K562 (cell line): ENCODE results near the gene NAA80. TPM values are rescaled to one million over a fixed set of nuclear protein-coding genes. Genes with fewer than 3 reads are reported as not detected.

ENCODE experiments used
- ATF1 ChIP-seq, 2 experiments: fragments of 450-650 bp in 1 of 2; IDR thresholded peaks; 2 replicates each; pipeline ENCODE4 v1.6.1; 2016; ENCODE audit warnings: missing compliant biosample characterization in 1 of 2, missing genetic modification characterization in 1 of 2
- CAMTA2 ChIP-seq: fragments of 250-450 bp; sonication (Bioruptor Pico); conservative IDR thresholded peaks from 2 replicates; pipeline ENCODE4 v1.5.1; 2022
- CBX3 ChIP-seq, 2 experiments: IDR thresholded peaks; 1 replicate in 1 of 2; 2 replicates in 1 of 2; pipeline ENCODE4 v1.6.1; 2012; ENCODE audit warnings: inconsistent platforms in 2 of 2, low read length in 2 of 2, borderline replicate concordance in 1 of 2, control low read depth in 1 of 2
- DACH1 ChIP-seq: fragments of 450-650 bp; IDR thresholded peaks from 2 replicates; pipeline ENCODE4 v1.6.1; 2018; ENCODE audit not compliant: partially characterized antibody
- ELF2 ChIP-seq: fragments of 250-450 bp; sonication (Bioruptor Pico); IDR thresholded peaks from 2 replicates; pipeline ENCODE4 v1.5.0; 2021; ENCODE audit warnings: mild to moderate bottlenecking
- JUND ChIP-seq, 2 experiments: IDR thresholded peaks; 2 replicates in 1 of 2; 3 replicates in 1 of 2; pipeline ENCODE4 v1.6.1; 2011; ENCODE audit warnings: borderline replicate concordance in 2 of 2, low read depth in 2 of 2, low read length in 2 of 2, improper control_type of control experiment in 1 of 2, missing biosample characterization in 1 of 2, missing genetic modification characterization in 1 of 2, missing genetic modification reagents in 1 of 2
- KDM4B ChIP-seq, 2 experiments: fragments of 450-650 bp in 1 of 2; sonication (generic) in 1 of 2; IDR thresholded peaks; 2 replicates each; pipeline ENCODE4 v1.6.1; 2016 to 2017; ENCODE audit warnings: borderline replicate concordance in 2 of 2, antibody characterized with exemption in 1 of 2, low read depth in 1 of 2, mild to moderate bottlenecking in 1 of 2
- KDM5B ChIP-seq: fragments of 200-600 bp; sonication (generic); IDR thresholded peaks from 2 replicates; pipeline ENCODE4 v1.6.1; 2012; ENCODE audit warnings: low read depth, mild to moderate bottlenecking, moderate library complexity, low read length, control low read depth, inconsistent platforms; ENCODE audit not compliant: insufficient replicate concordance
- NFE2L1 ChIP-seq: fragments of 450-650 bp; IDR thresholded peaks from 2 replicates; pipeline ENCODE4 v1.6.1; 2016; ENCODE audit warnings: missing genetic modification characterization, low read depth, mild to moderate bottlenecking, missing compliant biosample characterization, moderate library complexity, borderline replicate concordance
- NFYB ChIP-seq: IDR thresholded peaks from 2 replicates; pipeline ENCODE4 v1.6.1; 2011; ENCODE audit warnings: mild to moderate bottlenecking, moderate library complexity; ENCODE audit not compliant: insufficient read length; ENCODE audit errors: extremely low read depth
- SIN3A ChIP-seq, 2 experiments: fragments of 150-350 bp in 1 of 2; IDR thresholded peaks; 2 replicates each; pipeline ENCODE4 v1.6.1; 2011 to 2016; ENCODE audit warnings: borderline replicate concordance in 2 of 2, low read depth in 2 of 2, low read length in 2 of 2, mild to moderate bottlenecking in 2 of 2, moderate library complexity in 2 of 2; ENCODE audit not compliant: control insufficient read depth in 1 of 2
- SP2 ChIP-seq: IDR thresholded peaks from 2 replicates; pipeline ENCODE4 v1.6.1; 2011; ENCODE audit warnings: mild to moderate bottlenecking, low read depth, low read length, moderate library complexity; ENCODE audit not compliant: poor library complexity, severe bottlenecking; ENCODE audit errors: extremely low read depth
- TAF1 ChIP-seq: IDR thresholded peaks from 2 replicates; pipeline ENCODE4 v1.6.1; 2011; ENCODE audit warnings: mild to moderate bottlenecking, low read length, moderate library complexity; ENCODE audit not compliant: insufficient read depth, control insufficient read depth, severe bottlenecking; ENCODE audit errors: extremely low read depth
- TARDBP ChIP-seq: fragments of 450-650 bp; IDR thresholded peaks from 2 replicates; pipeline ENCODE4 v1.6.1; 2016
- TBP ChIP-seq: optimal IDR thresholded peaks from 2 replicates; pipeline ENCODE3; 2011; ENCODE audit warnings: low read depth, low read length, improper control_type of control experiment
- XRCC5 ChIP-seq: fragments of 200-400 bp; formaldehyde crosslinking; IDR thresholded peaks from 2 replicates; pipeline ENCODE4 v1.6.1; 2017; ENCODE audit warnings: low read depth, mild to moderate bottlenecking, low read length
- ZFP1 ChIP-seq: fragments of 450-650 bp; formaldehyde crosslinking; IDR thresholded peaks from 2 replicates; pipeline ENCODE4 v1.4.0; 2020; ENCODE audit warnings: mild to moderate bottlenecking, mixed read lengths
- ZNF134 ChIP-seq: fragments of 250-450 bp; sonication (Bioruptor Pico); conservative IDR thresholded peaks from 2 replicates; pipeline ENCODE4 v1.4.0; 2020
- ZNF140 ChIP-seq: fragments of 250-450 bp; sonication (Bioruptor Pico); IDR thresholded peaks from 2 replicates; pipeline ENCODE4 v1.8.0; 2021; ENCODE audit warnings: moderate library complexity, mild to moderate bottlenecking, inconsistent platforms
- ZNF165 ChIP-seq: fragments of 250-450 bp; sonication (Bioruptor Pico); IDR thresholded peaks from 2 replicates; pipeline ENCODE4 v1.4.0; 2020; ENCODE audit warnings: borderline replicate concordance
- ZNF561 ChIP-seq: fragments of 450-650 bp; formaldehyde crosslinking; conservative IDR thresholded peaks from 2 replicates; pipeline ENCODE4 v1.4.0; 2020; ENCODE audit warnings: mild to moderate bottlenecking, moderate library complexity
- ZNF589 ChIP-seq: fragments of 200-800 bp; sonication (Bioruptor generic); IDR thresholded peaks from 2 replicates; pipeline ENCODE4 v1.6.1; 2016; ENCODE audit warnings: low read depth, missing genetic modification characterization, missing compliant biosample characterization
- polyA plus RNA-seq, 8 experiments: library from polyadenylated mRNA; depleted of rRNA in 4 of 8; stranded (reverse) in 5 of 8; unstranded in 3 of 8; fragments of >200 nt; fragmentation: Nextera tagmentation in 2 of 8; fragmentation: Illumina TruSeq in 1 of 8; extraction: Ambion mirVana in 2 of 8; extraction: Trizol in 1 of 8; gene quantifications; 2 replicates each; pipeline versions ENCODE4 v1.2.1 to v1.2.3, GENCODE V29; 2011 to 2014; ENCODE audit warnings: inconsistent platforms in 1 of 8, missing spikeins in 1 of 8
- total RNA-seq, 7 experiments: library from RNA; depleted of rRNA in 6 of 7; stranded (reverse); fragments of >200 nt in 6 of 7; fragmentation: Illumina TruSeq in 2 of 7; extraction: Trizol in 2 of 7; gene quantifications; 2 replicates each; pipeline versions ENCODE4 v1.2.1 to v1.2.3, GENCODE V29; 2011 to 2021; ENCODE audit warnings: low replicate concordance in 1 of 7
- TF ChIP-seq, protein P1 (sequence below): sonication (generic); formaldehyde crosslinking; IDR thresholded peaks from 2 replicates; pipeline ENCODE4 v1.8.1; 2023; ENCODE audit warnings: mild to moderate bottlenecking, missing genetic modification reagents
- TF ChIP-seq, protein P2 (sequence below): fragments of 250-450 bp; sonication (Bioruptor Pico); IDR thresholded peaks from 2 replicates; pipeline ENCODE4 v1.4.0; 2020; ENCODE audit warnings: mild to moderate bottlenecking, moderate library complexity, borderline replicate concordance

NAA80 gene
- total and polyA plus RNA-seq, 9 of the 15 experiments (the other 6 are each of a cell fraction or from before 2014, with no cell fraction given), result 0.82 to 24.0 (median 8.6) TPM

DNA sequence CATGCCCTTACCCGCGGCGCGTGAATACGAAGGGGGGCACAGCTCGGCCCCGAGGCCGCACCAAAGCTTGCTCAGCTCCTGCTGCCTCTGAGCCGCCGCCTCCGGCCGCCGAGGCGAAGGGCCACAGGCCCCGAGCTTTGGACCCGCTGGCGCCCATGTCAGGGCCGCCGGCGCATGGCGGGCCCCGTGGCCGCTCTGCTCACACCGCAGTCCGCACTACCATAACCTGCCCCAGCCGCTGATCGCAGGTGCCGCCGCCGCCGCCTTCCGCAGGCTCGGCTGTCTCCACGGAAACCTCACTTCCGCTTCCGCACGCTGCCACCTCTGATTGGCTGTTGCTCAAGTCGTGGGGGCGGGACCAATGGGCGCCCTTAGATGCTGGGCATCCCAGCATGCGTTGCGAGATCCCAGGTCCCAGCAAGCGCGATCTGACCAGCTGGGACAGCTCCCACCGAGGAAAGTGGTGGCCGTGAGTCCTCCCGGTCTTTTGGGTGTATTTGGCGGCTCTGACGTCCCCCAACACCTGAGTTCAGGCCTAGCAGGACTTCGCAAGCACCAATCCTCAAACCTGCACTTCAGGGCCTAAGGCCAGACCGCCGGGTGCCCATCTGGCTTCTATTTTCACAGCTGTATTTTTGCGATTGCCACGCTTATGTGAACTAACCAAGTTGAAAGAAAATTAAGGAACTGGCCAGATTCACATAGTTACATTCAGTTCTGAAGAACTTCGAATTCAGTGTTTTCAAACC, 28.9 kb upstream of the NAA80 start, which contains the start of gene TUSC2 (continued):
- TF ChIP-seq, protein P1, sequence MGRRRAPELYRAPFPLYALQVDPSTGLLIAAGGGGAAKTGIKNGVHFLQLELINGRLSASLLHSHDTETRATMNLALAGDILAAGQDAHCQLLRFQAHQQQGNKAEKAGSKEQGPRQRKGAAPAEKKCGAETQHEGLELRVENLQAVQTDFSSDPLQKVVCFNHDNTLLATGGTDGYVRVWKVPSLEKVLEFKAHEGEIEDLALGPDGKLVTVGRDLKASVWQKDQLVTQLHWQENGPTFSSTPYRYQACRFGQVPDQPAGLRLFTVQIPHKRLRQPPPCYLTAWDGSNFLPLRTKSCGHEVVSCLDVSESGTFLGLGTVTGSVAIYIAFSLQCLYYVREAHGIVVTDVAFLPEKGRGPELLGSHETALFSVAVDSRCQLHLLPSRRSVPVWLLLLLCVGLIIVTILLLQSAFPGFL (CRISPR knock-in tag), result no peak
- no peak for TF ChIP-seq ZNF140
- TF ChIP-seq XRCC5, result 0 out of 2 replicates have a peak, but pooled peaks have one; percentile 49
- no peak; the same call in 1 of the 2 replicates for TF ChIP-seq TARDBP
- peak; percentile 81 to 90; a peak in 2 of 4 replicates for TF ChIP-seq SIN3A (IDR thresholded peaks at IDR 0.05; ENCODE audit: borderline replicate concordance in 2 of 2, control insufficient read depth in 1 of 2, low read depth in 2 of 2, low read length in 2 of 2)
- TF ChIP-seq ZNF589 (CRISPR knock-in tag), result no peak
- no peak for TF ChIP-seq ZFP1 (CRISPR knock-in tag)
- TF ChIP-seq CAMTA2 (CRISPR knock-in tag), result no peak
- TF ChIP-seq JUND (IDR thresholded peaks at IDR 0.05; ENCODE audit: borderline replicate concordance, low read depth, low read length), result no peak
- TF ChIP-seq JUND (tag; IDR thresholded peaks at IDR 0.05; ENCODE audit: borderline replicate concordance, low read depth, low read length), result no peak
- TF ChIP-seq, protein P2, sequence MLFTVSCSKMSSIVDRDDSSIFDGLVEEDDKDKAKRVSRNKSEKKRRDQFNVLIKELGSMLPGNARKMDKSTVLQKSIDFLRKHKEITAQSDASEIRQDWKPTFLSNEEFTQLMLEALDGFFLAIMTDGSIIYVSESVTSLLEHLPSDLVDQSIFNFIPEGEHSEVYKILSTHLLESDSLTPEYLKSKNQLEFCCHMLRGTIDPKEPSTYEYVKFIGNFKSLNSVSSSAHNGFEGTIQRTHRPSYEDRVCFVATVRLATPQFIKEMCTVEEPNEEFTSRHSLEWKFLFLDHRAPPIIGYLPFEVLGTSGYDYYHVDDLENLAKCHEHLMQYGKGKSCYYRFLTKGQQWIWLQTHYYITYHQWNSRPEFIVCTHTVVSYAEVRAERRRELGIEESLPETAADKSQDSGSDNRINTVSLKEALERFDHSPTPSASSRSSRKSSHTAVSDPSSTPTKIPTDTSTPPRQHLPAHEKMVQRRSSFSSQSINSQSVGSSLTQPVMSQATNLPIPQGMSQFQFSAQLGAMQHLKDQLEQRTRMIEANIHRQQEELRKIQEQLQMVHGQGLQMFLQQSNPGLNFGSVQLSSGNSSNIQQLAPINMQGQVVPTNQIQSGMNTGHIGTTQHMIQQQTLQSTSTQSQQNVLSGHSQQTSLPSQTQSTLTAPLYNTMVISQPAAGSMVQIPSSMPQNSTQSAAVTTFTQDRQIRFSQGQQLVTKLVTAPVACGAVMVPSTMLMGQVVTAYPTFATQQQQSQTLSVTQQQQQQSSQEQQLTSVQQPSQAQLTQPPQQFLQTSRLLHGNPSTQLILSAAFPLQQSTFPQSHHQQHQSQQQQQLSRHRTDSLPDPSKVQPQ (CRISPR knock-in tag), result no peak
- no peak; a peak in 1 of 4 replicates for TF ChIP-seq KDM4B (IDR thresholded peaks at IDR 0.05; ENCODE audit: borderline replicate concordance in 2 of 2, low read depth in 1 of 2)
- 0 out of 2 replicates have a peak, but pooled peaks have one; percentile 28 for TF ChIP-seq ELF2 (CRISPR knock-in tag)
- TF ChIP-seq TBP, result no peak
- TF ChIP-seq ATF1 (CRISPR knock-in tag; IDR thresholded peaks at IDR 0.05), result no peak
- TF ChIP-seq ATF1 (tag; IDR thresholded peaks at IDR 0.05), result peak; percentile 75
- peak; percentile 59 for TF ChIP-seq TAF1
- peak; percentile 60 for TF ChIP-seq KDM5B
- TF ChIP-seq NFYB, result peak; percentile 92
- TF ChIP-seq ZNF561, result no peak
- peak; percentile 73 for TF ChIP-seq DACH1
- TF ChIP-seq NFE2L1 (tag), result no peak
- TF ChIP-seq SP2, result peak; percentile 52
- TF ChIP-seq ZNF134 (CRISPR knock-in tag), result no peak
- no peak for TF ChIP-seq CBX3 (IDR thresholded peaks at IDR 0.05; ENCODE audit: borderline replicate concordance in 1 of 2, low read length in 2 of 2)
- TF ChIP-seq ZNF165 (CRISPR knock-in tag), result no peak
